ES-I3 (cell line): ENCODE measurements around the gene ABCD1.
"Not testable (repeated sequence)": the region's sequence is repeated elsewhere in the genome, so short reads cannot be mapped to it uniquely, and the experiment has no call there.

ENCODE experiments used
- H3K36me3 ChIP-seq: 2 replicates; pipeline ENCODE4 v1.6.1; 2013; ENCODE audit warnings: mild to moderate bottlenecking, low read length, control low read depth, moderate library complexity; ENCODE audit not compliant: insufficient read depth
- H3K4me1 ChIP-seq: 2 replicates; pipeline ENCODE4 v1.6.1; 2013; ENCODE audit warnings: mild to moderate bottlenecking, control low read depth, low read length; ENCODE audit not compliant: insufficient read depth
- H3K9ac ChIP-seq: 2 replicates; pipeline ENCODE4 v1.6.1; 2013; ENCODE audit warnings: low read depth, mild to moderate bottlenecking, low read length, moderate library complexity
- H3K9me3 ChIP-seq: 2 replicates; pipeline ENCODE4 v1.6.1; 2013; ENCODE audit warnings: mild to moderate bottlenecking, low read length, moderate library complexity; ENCODE audit not compliant: control insufficient read depth, insufficient read depth

Gene ABCD1

GRCh38 chrX:153699210-153699783 lies 25.4 kb upstream of the ABCD1 start:
- H3K9ac ChIP-seq, H3K36me3 ChIP-seq, H3K9me3 ChIP-seq, H3K4me1 ChIP-seq: not testable (repeated sequence)

DNA sequence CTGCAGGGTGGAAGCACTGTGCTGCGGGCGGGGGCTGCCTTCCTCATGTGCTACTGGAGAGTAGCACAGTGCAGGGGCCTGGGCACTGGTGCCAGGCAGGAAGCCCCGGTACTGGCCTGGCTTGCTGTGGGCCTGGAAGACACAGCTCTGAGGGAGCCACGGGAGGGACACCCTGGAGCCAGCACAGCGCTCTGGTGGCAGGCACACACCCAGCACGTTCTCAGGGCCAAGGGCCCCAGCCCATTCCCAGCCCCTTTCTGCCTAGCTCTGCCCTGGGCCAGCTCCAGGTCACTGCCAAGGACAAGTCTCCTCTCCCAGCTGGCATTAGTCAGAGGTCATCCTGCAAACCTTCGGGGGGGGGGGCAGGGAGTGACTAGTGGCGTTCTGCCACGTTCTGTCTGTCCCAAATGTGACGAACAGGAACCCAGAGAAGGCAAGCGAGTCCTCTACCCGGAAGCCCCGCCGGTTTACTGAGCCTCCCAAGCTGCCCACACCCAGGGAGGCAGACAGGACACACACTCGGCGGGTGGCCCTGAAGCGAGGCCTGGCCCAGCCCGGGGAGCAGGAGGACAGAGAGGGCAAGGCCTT lies 24.8 kb upstream of the ABCD1 start:
- not testable (repeated sequence) for H3K4me1 ChIP-seq, H3K9me3 ChIP-seq, H3K9ac ChIP-seq, H3K36me3 ChIP-seq

DNA sequence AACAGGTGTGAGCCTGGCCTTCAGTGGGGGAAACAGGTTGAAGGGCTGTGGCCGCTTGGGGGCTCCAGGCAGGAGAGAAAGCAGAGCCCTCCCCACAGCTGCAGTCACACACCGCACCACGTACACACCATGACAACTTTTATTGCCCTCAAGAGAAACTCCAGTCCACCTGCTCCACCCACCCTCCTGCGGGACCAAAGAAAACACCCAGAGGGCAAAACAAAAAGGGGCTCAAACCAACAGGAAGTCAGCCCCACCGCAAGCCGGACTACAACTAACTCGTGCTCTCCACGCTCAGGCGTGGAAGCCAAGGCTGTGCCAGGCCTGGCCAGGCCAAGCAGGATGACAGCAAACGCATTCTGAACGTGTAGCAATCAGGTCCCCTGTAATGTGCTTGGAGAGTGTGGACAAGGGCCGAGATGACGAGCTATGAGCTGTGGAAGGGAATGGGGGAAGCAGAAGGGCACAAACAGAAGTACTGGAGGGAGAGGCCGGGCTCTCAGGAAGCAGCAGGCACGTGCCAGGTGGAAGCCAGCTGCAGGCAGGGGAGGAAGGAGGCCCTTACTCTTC lies 24.2 kb upstream of the ABCD1 start:
- H3K9me3 ChIP-seq, result no peaks in the 10 kb centered on the region
- H3K9ac ChIP-seq, result no peak overlapping the region
- no peaks in the 10 kb centered on the region for H3K4me1 ChIP-seq
- peaks cover 3% of the 10 kb centered on the region; the same call in 1 of the 2 replicates for H3K36me3 ChIP-seq

DNA sequence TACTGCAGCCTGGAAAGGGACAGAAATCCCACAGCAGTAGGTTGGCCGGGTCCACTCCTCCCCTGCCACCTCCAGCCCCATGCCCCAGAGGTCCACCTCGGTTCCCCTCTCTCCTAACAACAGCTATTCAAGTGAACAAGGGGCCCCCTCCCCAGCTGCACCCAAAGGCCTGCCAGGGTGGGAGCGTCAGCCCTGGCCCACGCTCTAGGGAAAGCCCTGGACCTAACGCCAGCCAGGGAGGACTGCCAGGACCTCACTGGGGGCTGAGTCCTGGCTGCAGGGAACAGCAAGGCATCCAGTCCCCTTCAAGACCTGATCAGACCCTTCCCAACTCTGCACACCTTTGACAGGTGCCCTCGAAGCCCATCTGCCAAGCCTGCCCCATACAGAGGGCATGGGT lies 23.7 kb upstream of the ABCD1 start:
- Histone ChIP-seq H3K4me1 (no peaks in the 10 kb centered on the region), H3K9me3 (no peaks in the 10 kb centered on the region), H3K36me3 (peaks cover 3% of the 10 kb centered on the region; the same call in 1 of the 2 replicates), H3K9ac (no peak overlapping the region)

DNA sequence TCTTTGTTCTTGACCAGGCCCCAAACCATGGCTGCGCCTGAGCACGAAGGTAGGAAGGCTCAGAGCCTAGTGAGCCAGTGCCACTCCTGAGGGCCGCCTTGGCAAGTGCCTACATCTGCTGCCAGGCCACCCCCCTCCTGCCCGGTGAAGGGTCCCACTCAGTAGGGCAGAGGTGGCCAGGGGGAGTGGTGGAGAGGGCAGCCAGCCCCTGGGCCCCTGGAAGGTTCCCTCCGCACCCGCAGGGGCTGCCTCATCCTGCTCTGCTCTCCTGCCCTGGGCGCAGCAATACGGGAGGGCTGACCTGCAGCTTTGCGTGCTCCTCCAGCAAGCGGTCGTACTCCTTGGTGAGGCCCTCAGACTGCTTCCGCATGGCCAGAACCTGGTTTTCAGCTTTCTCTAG lies 22.9 kb upstream of the ABCD1 start:
- Histone ChIP-seq H3K36me3 (peaks cover 3% of the 10 kb centered on the region; the same call in 1 of the 2 replicates), H3K9me3 (no peaks in the 10 kb centered on the region), H3K9ac (no peak overlapping the region), H3K4me1 (no peaks in the 10 kb centered on the region)

DNA sequence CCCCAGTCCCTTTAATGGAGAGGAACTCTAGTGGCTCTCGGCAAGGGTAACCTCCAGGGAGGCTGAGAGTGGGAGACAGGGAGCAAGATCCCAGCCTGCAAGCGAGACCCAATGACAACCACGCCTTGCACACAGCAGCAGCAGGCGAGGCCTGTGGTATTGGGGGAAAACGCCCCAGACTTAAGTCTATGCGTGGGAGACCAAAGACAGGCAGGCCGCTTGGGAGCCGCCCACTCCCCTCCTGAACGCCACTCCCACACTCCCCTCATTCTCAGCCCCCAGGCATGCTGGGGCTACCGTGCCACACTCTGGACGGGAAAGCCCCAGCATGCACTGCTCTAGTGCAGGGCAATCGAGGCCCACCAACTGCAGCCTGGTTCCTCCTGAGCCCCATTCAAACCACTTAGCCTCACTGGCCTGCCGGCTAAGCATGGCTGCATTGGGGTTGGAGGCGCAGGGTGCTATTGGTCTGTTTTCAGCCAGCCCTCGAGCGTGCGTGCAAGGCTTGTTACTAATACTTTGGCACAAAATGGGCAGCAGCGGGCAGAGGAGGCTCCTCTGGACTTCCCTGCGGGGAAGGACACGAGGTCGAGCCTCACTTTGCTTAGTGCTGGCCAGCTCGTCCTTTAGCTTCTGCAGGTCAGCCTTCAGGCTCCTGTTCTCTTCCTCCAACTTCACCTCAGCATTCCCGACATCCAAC lies 22.2 kb upstream of the ABCD1 start:
- Histone ChIP-seq H3K9ac (no peak overlapping the region), H3K36me3 (peaks cover 3% of the 10 kb centered on the region; the same call in 1 of the 2 replicates), H3K9me3 (no peaks in the 10 kb centered on the region), H3K4me1 (no peaks in the 10 kb centered on the region)

DNA sequence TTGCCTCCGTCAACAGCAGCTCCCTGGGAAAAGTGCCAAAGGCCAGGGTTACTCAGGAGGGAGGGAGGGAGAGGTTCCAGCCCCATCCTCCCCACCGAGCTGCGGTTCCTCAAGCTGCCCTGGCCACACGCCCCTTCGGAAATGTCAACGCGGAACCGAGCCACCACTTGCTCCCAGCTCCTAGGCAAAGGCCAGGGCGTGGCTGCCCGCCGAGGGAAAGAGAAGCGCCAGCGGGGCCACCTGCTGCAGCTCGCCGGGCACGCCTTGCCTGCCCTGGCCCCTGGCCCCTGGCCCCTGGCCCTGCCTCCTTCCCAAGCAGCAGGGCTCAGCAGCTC lies 21.7 kb upstream of the ABCD1 start:
- Histone ChIP-seq H3K9me3 (no peaks in the 10 kb centered on the region), H3K36me3 (peaks cover 3% of the 10 kb centered on the region; the same call in 1 of the 2 replicates), H3K9ac (no peak overlapping the region), H3K4me1 (peaks cover 2% of the 10 kb centered on the region; the same call in 1 of the 2 replicates)

DNA sequence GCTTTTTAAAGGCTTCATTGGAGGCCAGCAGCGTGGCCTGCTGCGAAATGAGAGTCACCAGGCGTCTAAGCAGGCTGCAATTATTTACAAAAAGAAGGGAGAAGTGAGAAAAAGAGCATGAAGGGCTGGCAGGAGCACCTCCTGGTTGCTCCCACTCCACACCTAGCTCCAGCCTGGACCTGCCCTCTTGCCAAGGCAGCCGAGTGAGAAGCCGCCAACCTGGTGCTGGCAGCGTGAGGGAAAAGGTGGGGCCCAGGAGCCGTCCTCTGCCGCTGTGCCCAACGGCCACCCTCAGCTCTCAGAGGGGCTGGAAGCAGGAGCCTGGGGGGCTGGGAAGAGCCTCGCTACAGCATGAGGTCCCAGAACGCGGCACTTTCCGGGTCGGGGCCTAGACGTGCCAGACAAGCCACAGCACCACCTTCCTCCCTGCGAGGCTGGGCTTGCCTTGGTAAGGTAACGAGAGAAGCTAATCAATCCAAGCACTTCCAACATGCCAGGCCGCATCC lies 20.6 kb upstream of the ABCD1 start:
- Histone ChIP-seq H3K9me3 (no peaks in the 10 kb centered on the region), H3K4me1 (peaks cover 9% of the 10 kb centered on the region; the same call in 1 of the 2 replicates), H3K36me3 (peaks cover 3% of the 10 kb centered on the region; the same call in 1 of the 2 replicates), H3K9ac (no peak overlapping the region)

- not testable (repeated sequence) for H3K9ac ChIP-seq, H3K9me3 ChIP-seq, H3K36me3 ChIP-seq, H3K4me1 ChIP-seq
Observed at GRCh38 chrX:153704631-153705402, 19.8 kb upstream of the ABCD1 start.

GRCh38 chrX:153705403-153706060 lies 19.1 kb upstream of the ABCD1 start:
- not testable (repeated sequence) for H3K4me1 ChIP-seq, H3K9me3 ChIP-seq, H3K9ac ChIP-seq, H3K36me3 ChIP-seq

DNA sequence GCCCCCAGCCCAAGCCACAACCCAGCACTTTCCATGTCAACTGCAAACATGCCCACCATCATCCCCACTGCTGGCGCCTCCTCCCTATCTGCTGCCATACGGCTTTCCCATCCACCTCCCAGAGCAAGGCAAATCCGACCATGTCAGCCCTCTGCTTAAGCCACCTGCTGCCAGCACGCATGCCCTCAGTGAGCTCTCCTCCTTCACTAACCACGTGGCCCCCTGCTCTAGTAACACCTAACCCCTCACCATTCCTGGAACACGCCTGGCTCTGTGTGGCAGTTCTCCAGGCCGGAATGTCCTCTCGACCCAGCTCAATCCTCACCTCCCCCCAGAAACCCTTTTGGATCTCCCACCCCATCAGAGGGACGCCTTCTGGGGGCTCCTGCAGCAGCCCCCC lies 17.9 kb upstream of the ABCD1 start:
- Histone ChIP-seq H3K4me1 (peaks cover 9% of the 10 kb centered on the region; the same call in 1 of the 2 replicates), H3K9ac (no peak overlapping the region), H3K9me3 (no peaks in the 10 kb centered on the region), H3K36me3 (peaks cover 3% of the 10 kb centered on the region; the same call in 1 of the 2 replicates)

DNA sequence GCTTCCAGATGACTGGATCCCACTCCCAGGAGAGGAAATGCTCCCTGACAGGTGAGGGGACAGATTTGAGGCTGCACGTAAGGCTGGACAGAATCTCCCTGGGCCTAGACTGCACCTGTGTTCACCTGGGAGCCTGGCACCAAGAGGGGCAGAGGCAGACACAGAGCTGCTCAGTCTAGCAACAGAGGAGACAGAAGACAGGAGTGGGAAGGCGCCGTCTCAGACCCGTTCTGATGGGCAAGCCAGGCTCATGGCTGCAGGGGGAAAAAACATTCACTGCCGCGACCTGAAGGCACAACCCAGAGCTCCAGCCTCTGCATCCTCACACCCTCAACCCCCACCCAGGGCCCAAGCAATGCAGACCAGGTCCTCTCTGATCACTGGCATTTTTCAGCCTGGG lies 17.2 kb upstream of the ABCD1 start:
- Histone ChIP-seq H3K4me1 (peaks cover 9% of the 10 kb centered on the region; the same call in 1 of the 2 replicates), H3K36me3 (peaks cover 3% of the 10 kb centered on the region; the same call in 1 of the 2 replicates), H3K9ac (no peak overlapping the region), H3K9me3 (no peaks in the 10 kb centered on the region)

- peaks cover 3% of the 10 kb centered on the region for H3K36me3 ChIP-seq
- H3K9ac ChIP-seq, result no peak overlapping the region
Observed at GRCh38 chrX:153708415-153708814, 16.2 kb upstream of the ABCD1 start.

More at GRCh38 chrX:153708415-153708814, 16.2 kb upstream of the ABCD1 start:
- Histone ChIP-seq H3K4me1 (peaks cover 9% of the 10 kb centered on the region; the same call in 1 of the 2 replicates), H3K9me3 (no peaks in the 10 kb centered on the region)
